ENCODE data around the gene KCNJ15. TPM values are rescaled to one million over a fixed set of nuclear protein-coding genes. Genes with fewer than 3 reads are reported as not detected.

Gene KCNJ15
- total and polyA plus RNA-seq, 2 experiments from 2014 or later: not detected

DNA sequence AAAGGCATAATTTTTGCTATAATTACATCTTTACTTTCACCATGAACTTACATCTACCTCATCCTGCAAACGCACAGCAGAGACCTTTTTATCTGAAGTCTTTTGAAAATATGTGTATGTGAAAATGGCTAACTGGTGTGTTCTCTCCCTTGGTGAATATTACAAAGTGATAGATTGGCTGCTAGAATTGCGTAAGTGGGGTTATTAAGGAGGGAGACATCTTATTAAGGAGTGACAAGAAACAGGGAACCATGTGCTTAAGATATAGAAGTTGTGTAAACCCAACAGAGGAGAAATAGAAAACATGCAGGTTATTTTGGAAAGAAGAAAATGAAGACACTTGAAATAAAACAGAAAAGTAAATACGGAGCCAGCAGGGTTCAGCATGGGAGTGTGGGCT is 7.8 kb downstream of the KCNJ15 start:
- DNase-seq (ENCODE audit: low read depth in 1 of 2, low spot score in 1 of 2): no peak
- TF ChIP-seq, protein P1, sequence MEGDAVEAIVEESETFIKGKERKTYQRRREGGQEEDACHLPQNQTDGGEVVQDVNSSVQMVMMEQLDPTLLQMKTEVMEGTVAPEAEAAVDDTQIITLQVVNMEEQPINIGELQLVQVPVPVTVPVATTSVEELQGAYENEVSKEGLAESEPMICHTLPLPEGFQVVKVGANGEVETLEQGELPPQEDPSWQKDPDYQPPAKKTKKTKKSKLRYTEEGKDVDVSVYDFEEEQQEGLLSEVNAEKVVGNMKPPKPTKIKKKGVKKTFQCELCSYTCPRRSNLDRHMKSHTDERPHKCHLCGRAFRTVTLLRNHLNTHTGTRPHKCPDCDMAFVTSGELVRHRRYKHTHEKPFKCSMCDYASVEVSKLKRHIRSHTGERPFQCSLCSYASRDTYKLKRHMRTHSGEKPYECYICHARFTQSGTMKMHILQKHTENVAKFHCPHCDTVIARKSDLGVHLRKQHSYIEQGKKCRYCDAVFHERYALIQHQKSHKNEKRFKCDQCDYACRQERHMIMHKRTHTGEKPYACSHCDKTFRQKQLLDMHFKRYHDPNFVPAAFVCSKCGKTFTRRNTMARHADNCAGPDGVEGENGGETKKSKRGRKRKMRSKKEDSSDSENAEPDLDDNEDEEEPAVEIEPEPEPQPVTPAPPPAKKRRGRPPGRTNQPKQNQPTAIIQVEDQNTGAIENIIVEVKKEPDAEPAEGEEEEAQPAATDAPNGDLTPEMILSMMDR (IDR thresholded peaks at IDR 0.05; ENCODE audit: low read depth, low read length): no peak
- Histone ChIP-seq H3K27me3 (peaks cover 2% of the 10 kb centered on the region), H3K9me3 (ENCODE audit: low read depth) (no peaks in the 10 kb centered on the region), H3K27ac (no peak overlapping the region), H3K4me3 (no peak overlapping the region), H3K4me1 (ENCODE audit: low read depth) (no peaks in the 10 kb centered on the region), H3K36me3 (no peaks in the 10 kb centered on the region)

DNA sequence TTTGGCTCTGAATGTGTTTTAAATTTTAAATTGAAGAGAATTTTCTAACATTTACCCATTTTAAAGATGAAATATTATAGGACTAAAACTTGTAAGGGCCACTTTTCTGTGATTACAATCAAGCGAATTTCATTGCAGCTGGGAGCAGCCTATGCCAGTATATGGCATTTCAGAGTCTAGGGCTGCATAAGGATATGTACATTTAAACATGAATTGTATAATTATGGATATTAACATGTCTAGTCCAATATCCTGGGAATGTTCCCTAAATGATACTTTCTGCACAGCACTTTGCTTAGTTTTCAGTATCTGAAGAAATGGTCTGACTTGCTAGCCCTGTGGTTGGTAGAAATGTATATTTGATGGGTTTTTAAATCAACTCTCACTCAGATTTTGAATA is 8.4 kb downstream of the KCNJ15 start:
- TF ChIP-seq, protein P1 (IDR thresholded peaks at IDR 0.05; ENCODE audit: low read depth, low read length): no peak
- Histone ChIP-seq H3K36me3 (no peaks in the 10 kb centered on the region), H3K27ac (no peak overlapping the region), H3K4me3 (no peak overlapping the region), H3K9me3 (ENCODE audit: low read depth) (no peaks in the 10 kb centered on the region), H3K4me1 (ENCODE audit: low read depth) (no peaks in the 10 kb centered on the region), H3K27me3 (no peaks in the 10 kb centered on the region)
- DNase-seq (ENCODE audit: low read depth in 1 of 2, low spot score in 1 of 2): no peak

DNA sequence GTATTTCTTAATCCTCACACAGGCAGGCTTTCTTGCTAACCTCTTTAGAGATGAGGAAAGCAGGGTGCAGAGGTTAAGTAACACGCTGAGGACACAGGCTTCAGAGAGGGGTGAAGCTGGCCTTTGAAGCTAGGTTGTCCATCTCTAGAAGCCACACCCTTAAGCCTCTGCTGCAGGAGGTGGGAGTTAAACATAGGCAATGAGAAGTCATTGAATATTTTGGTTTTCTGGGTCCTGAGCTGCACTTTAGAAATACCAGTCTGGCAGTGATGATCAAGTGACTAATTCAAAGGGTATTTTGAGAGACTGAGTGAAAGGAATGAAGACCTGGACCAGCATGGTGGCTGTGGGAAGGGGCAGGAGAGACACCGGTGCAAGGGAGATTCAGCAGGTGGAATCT is 9.9 kb downstream of the KCNJ15 start:
- Histone ChIP-seq H3K9me3 (ENCODE audit: low read depth) (no peaks in the 10 kb centered on the region), H3K4me3 (no peak overlapping the region), H3K4me1 (ENCODE audit: low read depth) (no peaks in the 10 kb centered on the region), H3K27me3 (no peaks in the 10 kb centered on the region), H3K36me3 (no peaks in the 10 kb centered on the region), H3K27ac (no peak overlapping the region)
- DNase-seq (ENCODE audit: low read depth in 1 of 2, low spot score in 1 of 2): no peak
- TF ChIP-seq, protein P1 (IDR thresholded peaks at IDR 0.05; ENCODE audit: low read depth, low read length): no peak

DNA sequence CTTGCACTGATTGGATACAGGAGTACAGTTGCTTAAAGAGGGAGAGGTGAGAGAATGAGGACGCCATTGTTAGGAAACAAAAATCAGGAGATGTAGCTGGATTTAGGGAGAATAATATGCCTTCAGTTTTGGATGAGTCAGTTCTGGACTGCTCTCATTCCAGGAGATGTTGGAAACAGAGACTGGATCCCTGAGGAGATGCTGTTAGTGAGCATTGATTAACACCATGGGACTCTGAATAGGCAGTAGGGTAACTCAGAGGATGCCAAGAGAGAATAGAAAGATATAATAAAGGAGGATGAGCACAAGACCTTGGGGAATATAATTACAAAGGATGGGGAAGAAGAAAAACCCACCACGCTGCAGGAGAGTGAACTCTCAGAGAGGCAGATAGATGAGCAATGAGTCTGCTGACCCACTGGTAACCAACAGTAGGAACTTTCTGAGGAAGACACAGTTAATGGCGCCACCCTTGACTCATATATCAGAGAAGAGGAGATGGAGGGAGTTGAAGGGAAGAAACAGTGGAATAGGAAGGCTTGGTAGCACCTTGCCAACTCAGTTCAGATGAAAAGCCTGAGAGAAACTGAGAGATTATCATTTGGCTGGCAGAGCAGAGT is 10.5 kb downstream of the KCNJ15 start:
- Histone ChIP-seq H3K27me3 (no peaks in the 10 kb centered on the region), H3K27ac (no peak overlapping the region), H3K4me3 (no peak overlapping the region), H3K36me3 (no peaks in the 10 kb centered on the region), H3K4me1 (ENCODE audit: low read depth) (no peaks in the 10 kb centered on the region), H3K9me3 (ENCODE audit: low read depth) (no peaks in the 10 kb centered on the region)
- TF ChIP-seq, protein P1 (IDR thresholded peaks at IDR 0.05; ENCODE audit: low read depth, low read length): no peak
- no peak for DNase-seq (ENCODE audit: low read depth in 1 of 2, low spot score in 1 of 2)

DNA sequence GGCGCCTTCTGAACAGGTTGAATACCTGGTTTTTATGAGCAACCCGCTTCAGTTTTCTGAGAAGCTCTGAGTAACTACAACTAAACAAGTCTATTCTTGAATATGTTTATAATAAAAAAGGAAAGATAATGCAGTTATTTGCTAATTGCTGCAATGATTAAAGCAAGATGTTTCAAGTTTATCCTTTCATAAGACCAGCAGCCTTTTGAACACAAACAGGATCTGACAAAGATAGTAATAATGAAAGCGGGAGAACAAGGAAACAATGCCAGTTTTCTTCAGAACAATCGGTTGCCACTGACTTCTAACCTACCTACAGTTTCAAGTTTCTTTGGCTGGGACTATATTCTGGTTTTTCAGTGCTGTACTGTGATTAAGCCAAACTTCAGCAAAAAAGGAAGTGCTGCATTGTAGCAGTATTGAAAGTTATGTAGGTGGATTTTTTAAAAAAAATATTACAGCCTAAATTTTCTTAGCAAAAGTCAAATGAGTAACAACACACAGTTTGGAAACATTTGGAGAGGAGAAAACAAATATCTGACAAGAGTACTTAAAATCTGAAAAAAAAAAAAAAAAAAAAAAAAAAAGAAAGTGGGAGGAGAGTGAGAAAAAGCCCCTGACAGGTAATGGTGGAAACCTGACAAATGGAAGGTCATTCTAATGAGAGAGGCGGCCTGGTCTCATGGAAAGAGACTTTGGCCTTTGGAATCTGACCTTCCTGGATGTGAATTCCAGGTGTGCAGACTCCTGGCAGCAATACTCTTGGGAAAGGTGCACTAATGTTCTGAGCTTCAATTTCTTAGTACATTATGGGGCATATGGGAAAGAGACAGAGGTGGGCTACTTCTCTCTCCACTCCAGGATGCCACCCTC is 11.4 kb downstream of the KCNJ15 start:
- no peak overlapping the region for H3K4me3 ChIP-seq
- no peaks in the 10 kb centered on the region for H3K4me1 ChIP-seq (ENCODE audit: low read depth)
- H3K36me3 ChIP-seq: no peaks in the 10 kb centered on the region
- no peaks in the 10 kb centered on the region for H3K9me3 ChIP-seq (ENCODE audit: low read depth)
- H3K27me3 ChIP-seq: no peaks in the 10 kb centered on the region
- TF ChIP-seq, protein P1 (IDR thresholded peaks at IDR 0.05; ENCODE audit: low read depth, low read length): no peak
- H3K27ac ChIP-seq: no peak overlapping the region
- DNase-seq (ENCODE audit: low read depth in 1 of 2, low spot score in 1 of 2): no peak
